Left renal cortex interstitium (tissue), 4 donors: ENCODE measurements around the gene WNK1. TPM values are rescaled to one million over a fixed set of nuclear protein-coding genes. Genes with fewer than 3 reads are reported as not detected.
"Not testable (repeated sequence)": the region's sequence is repeated elsewhere in the genome, so short reads cannot be mapped to it uniquely, and the experiment has no call there.

ENCODE experiments used
- DNase-seq, 4 donors: peaks; one replicate each; pipeline ENCODE4 v3.0.0-alpha.2; 2013; ENCODE audit warnings: low read depth in 4 of 4, low spot score in 2 of 4, missing footprints in 1 of 4
- polyA plus RNA-seq, 4 donors: library from polyadenylated mRNA; unstranded; fragments of 120-200 nt; gene quantifications; one replicate each; pipeline ENCODE4 v1.2.1, GENCODE V29; 2013; ENCODE audit not compliant: insufficient read length in 4 of 4

WNK1 gene
- polyA plus RNA-seq, 4 donors, result 91.3 to 133 (median 115) TPM

DNA sequence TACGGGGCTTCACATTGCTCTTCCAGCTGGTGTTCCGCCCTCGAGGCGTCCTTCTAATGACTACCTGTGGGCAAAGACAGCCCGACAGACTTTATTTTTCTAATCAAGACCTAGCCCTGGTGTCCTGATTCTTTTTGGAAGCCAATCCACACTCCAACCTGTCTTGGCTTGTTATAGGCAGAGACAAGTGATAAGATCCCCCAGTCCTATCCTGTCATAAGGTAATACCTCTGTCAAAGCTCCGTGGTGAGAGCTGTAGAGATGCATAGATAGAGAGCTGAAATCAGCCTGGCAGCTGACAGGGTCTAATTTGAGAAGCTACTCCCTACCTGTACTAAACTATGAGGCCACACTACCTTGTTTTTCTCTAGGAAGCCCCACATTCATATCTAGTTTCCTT, 11.5 kb upstream of the WNK1 start:
- no peak for DNase-seq

- DNase-seq, result no peak
Observed at GRCh38 chr12:749751-750270, 2.6 kb upstream of the WNK1 start.

- peak in 1 of 4 donors; percentile 15 for DNase-seq
Observed at GRCh38 chr12:750366-751191, 1.8 kb upstream of the WNK1 start.

GRCh38 chr12:751192-751998, 984 bp upstream of the WNK1 start:
- peak; percentile 86 to 93 (median 88) for DNase-seq

GRCh38 chr12:752695-753610, 574 bp downstream of the WNK1 start:
- peak in 1 of 4 donors; percentile 11 for DNase-seq

GRCh38 chr12:753611-754472, 1.5 kb downstream of the WNK1 start:
- peak in 1 of 4 donors; percentile 13 for DNase-seq

- DNase-seq, result peak in 1 of 4 donors; percentile 6
Observed at GRCh38 chr12:754473-754820, 2.1 kb downstream of the WNK1 start.

DNA sequence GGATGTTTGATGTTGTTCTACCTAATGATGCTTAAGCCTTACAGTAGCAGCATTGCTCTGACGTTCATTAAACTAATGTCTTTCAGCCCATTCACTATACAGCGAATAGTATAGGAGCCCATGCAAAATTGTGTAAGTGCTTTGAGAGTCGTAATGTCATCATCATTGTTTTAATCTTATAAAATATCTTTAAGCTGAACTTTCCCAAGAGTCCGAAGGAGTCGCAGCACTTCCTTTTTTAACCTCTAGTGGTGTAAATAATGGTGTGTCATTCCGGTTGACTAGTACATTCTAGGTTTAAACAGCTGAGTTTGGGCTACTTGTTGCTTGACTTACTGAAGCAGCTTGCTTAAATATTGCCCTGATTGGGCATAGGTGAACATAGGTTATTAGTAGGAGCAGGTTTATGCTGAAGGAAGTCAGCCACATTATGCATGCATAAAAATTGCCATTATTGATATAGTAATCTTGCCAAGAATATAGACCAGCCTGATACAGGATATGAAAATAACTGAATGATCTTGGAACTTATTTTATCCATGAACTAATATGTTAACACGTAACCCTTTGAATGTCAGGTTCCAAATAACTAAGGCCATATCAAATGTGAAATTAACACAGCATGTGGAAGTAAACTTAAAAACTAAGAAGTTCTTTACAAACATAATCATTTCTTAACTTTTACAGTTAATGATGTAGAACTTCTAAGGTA, 2.6 kb downstream of the WNK1 start:
- peak in 1 of 4 donors; percentile 37 for DNase-seq

DNA sequence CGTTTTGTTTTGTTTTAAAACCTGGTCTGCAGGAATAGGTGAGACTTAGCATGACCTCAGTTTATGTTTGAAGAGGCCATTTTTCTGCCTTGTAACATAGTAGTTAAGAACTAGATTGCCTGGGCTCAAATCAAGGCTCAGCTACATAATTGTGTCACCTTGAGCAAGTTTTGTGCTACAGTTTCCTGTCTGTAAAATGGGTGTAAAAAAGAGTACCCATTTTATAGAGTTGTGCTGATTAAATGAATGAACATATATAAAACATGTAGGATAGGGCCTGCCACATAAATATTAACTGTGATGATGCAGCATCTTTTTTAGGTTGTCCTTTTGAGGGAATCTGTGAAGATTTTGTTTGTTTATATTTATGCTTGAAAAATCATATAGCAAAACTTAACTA, 7.2 kb downstream of the WNK1 start:
- DNase-seq, result no peak

GRCh38 chr12:761256-761655, 8.9 kb downstream of the WNK1 start:
- no peak for DNase-seq

DNA sequence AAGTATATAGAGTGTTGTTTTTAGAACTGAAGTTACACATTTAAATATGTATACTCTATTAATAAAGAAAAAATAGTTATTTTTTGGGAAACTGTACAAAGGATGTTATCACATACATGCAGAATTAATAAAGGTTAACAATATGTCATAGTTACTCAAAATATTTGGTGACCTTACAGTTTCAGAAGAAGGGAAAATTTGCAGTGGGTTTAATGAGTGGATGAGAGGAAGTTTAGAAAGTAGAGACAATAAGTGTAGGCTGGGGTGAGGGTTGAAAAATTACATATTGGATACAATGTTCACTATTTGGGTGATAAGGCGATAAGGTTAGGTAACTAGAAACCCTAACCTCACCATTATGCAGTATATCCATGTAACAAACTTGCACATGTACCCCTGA, 13.5 kb downstream of the WNK1 start:
- no peak for DNase-seq

- no peak for DNase-seq
Observed at GRCh38 chr12:768434-768833, 16.1 kb downstream of the WNK1 start.

- DNase-seq, result no peak
Observed at GRCh38 chr12:770479-770878, 18.1 kb downstream of the WNK1 start.

DNA sequence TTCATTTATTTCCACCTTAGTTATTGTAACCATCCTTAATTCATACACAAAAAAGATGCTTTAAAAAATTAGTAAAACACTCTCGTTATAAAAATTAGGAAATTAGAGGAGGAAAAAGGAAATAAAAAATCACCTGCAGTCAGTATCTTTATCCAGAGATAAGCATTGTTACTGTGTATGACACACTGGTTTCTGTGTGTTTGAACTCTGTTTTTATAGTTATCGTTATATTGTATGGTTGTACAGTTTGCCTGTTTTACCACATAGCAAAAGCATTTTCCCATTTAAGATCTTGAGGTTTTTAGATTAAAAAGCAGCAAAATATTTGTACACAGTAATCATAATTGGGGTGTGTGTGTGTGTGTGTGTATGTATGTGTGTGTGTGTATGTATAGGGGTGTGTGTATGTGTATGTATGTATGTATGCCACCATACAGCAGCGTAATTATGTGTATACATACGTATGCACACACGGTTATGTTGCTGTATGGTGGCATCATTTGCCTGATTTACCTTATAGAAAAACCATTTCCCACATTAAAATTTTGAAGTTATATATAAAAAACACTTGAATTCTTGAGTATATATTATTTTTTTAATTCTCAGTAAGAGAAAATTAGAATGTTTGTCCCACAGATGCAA, 19.8 kb downstream of the WNK1 start:
- no peak for DNase-seq

DNA sequence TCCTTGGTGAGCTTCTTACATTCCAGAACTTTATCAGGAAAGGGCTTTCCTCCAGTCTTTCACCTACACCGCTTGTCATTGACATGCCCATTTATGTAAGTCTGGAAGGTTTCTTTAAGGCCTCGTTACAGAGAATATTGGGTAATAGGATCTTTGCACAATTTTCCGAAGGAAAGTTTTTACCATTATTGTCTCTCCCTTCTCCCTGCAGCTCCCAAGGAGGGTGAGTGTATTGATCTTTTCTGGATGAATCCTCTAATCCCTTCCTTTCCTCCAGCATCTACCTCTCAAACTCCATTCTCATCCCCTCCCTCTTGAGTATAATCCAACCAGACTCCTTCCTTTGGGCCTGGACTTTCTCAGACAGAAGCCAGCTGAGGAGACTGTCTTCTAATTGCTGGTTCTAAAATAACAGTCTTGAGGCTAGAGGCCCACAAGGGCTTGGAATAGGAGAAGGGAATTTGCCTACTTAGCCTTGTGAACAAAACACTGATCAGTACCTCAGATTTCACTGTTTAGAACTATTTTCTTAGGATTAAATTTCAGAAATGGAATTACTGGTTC, 21.8 kb downstream of the WNK1 start:
- no peak for DNase-seq

- DNase-seq, result not testable (repeated sequence)
Observed at GRCh38 chr12:775973-776771, 23.8 kb downstream of the WNK1 start.

DNA sequence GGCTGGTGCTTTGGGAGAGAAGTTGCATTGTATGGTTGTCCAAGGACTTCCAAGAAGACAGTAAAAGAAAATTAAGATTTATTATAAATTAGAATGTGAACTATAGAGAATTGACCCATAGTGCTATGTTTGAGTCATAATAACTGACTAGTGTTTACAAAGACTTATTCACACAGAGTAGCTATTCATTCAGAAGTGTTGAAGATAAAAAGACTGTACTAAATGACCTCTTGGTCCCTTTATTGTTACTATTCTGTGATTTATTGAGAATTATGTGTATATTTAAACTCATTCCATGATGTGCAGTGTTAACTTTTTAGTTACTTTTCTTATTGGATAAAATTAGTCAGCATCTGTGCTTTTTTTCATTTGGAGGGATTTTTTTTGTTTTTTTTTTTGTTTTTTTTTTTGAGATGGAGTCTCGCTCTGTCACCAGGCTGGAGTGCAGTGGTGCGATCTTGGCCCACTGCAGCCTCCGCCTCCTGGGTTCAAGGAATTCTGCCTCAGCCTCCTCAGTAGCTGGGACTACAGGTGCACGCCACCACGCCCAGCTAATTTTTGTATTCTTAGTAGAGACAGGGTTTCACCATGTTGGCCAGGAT, 24.5 kb downstream of the WNK1 start:
- DNase-seq, result not testable (repeated sequence)
